Tibial nerve (tissue), 3 donors: ENCODE results near the gene PRKCSH.

Experiments
- CTCF ChIP-seq, 5 experiments: fragments of 200-600 bp in 3 of 5; fragments of 450-650 bp in 2 of 5; sonication (generic) in 3 of 5; IDR thresholded peaks; one replicate each; pipeline ENCODE4 v1.5.1; 2016 to 2019; ENCODE audit warnings: antibody characterized with exemption in 5 of 5, mild to moderate bottlenecking in 3 of 5, moderate library complexity in 2 of 5
- POLR2A ChIP-seq, 2 donors: fragments of 450-650 bp; IDR thresholded peaks; one replicate each; pipeline ENCODE4 v1.6.1; 2017; ENCODE audit warnings: antibody characterized with exemption in 2 of 2, mild to moderate bottlenecking in 2 of 2, moderate library complexity in 2 of 2

GRCh38 chr19:11480715-11481533 lies 45.5 kb downstream of the PRKCSH start, which contains the start of gene ELAVL3:
- TF ChIP-seq CTCF (IDR thresholded peaks at IDR 0.05) (no peak), POLR2A (IDR thresholded peaks at IDR 0.05) (no peak)
